Calu3 (cell line): Measurements from ENCODE around the gene CATSPER3. TPM values are rescaled to one million over a fixed set of nuclear protein-coding genes. Genes with fewer than 3 reads are reported as not detected.

Experiments used
- BruUV-seq: library from RNA; stranded (reverse); fragments of 400-500 nt; replicated peaks from 2 replicates; lab custom pipeline; 2021; lab: Mats Ljungman, UMichigan
- CTCF ChIA-PET: fragments of 300-600 bp; sonication (Branson Sonifier 250); formaldehyde crosslinking; loops from one replicate; lab custom pipeline; 2022; ENCODE audit warnings: antibody characterized with exemption; lab: Charles Lee
- DNase-seq: peaks from one replicate; pipeline ENCODE4 v3.0.0; 2022
- H3K27ac Mint-ChIP-seq: one replicate; pipeline ENCODE4 v1.8.0; 2022; ENCODE audit warnings: mixed read lengths; ENCODE audit not compliant: unreplicated experiment
- H3K27me3 Mint-ChIP-seq: one replicate; pipeline ENCODE4 v1.8.0; 2022; ENCODE audit warnings: mixed read lengths; ENCODE audit not compliant: unreplicated experiment
- H3K36me3 Mint-ChIP-seq: one replicate; pipeline ENCODE4 v1.8.0; 2022; ENCODE audit warnings: mild to moderate bottlenecking, moderate library complexity, mixed read lengths; ENCODE audit not compliant: insufficient read depth, unreplicated experiment
- H3K4me1 Mint-ChIP-seq: one replicate; pipeline ENCODE4 v1.8.0; 2022; ENCODE audit warnings: mild to moderate bottlenecking, low read depth, mixed read lengths; ENCODE audit not compliant: unreplicated experiment
- H3K4me3 Mint-ChIP-seq: one replicate; pipeline ENCODE4 v1.8.0; 2022; ENCODE audit warnings: mild to moderate bottlenecking, low read depth, moderate library complexity, mixed read lengths; ENCODE audit not compliant: unreplicated experiment
- H3K9me3 Mint-ChIP-seq: one replicate; pipeline ENCODE4 v1.8.0; 2022; ENCODE audit warnings: low read depth, mixed read lengths; ENCODE audit not compliant: unreplicated experiment
- intact Hi-C: fragments of 100-400 bp; cut with micrococcal nuclease; formaldehyde crosslinking; loops from one replicate; pipeline ENCODE4 v1.10.0; 2022; ENCODE audit not compliant: unreplicated experiment
- total RNA-seq: library from RNA; stranded (reverse); gene quantifications from 2 replicates; pipeline ENCODE4 v1.2.3, GENCODE V29; 2022
- TF ChIP-seq, protein P1 (sequence below): fragments of 200-600 bp; IDR thresholded peaks from one replicate; pipeline ENCODE4 v1.8.0; 2022; ENCODE audit warnings: antibody characterized with exemption; ENCODE audit not compliant: unreplicated experiment

The CATSPER3 gene
- total RNA-seq, 1 experiment from 2014 or later, result 1.5 TPM

DNA sequence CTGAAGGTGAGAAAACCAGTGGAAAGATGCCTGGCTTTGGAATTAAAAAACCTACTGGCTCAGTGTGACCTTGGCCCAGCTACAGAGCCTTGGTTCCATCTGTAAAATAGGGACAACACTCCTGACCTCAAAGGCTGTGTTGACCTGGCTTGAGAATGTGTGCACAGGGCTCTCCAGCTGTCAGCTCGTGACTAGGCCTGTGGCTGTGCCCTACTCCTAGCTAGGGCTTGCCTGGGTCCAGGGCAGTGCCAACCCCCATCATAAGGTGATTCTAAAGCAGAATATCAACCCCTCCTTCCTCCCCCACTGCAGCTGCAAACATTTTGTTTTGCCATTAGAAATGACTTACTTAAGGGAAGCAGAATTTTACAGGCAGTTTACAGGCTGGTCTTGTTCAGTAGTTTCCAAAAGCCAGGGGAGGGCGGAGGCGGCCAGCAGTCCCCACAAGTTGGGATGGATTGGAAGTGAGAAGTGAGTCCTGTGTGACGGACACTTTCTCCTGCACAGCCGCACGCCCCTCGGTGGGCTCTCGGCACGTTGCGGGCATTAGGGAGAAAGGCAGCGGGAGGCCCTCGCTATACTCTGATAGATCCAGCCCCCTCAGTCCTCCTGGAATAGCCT is 59.0 kb downstream of the CATSPER3 start:
- Mint-ChIP-seq H3K36me3 (peaks cover 20% of the 10 kb centered on the region), H3K27ac (no peak overlapping the region), H3K4me3 (no peak overlapping the region), H3K27me3 (peaks cover 17% of the 10 kb centered on the region), H3K9me3 (peaks cover 3% of the 10 kb centered on the region), H3K4me1 (peaks cover 14% of the 10 kb centered on the region)
- CTCF ChIA-PET, result no interaction called here
- TF ChIP-seq, protein P1, sequence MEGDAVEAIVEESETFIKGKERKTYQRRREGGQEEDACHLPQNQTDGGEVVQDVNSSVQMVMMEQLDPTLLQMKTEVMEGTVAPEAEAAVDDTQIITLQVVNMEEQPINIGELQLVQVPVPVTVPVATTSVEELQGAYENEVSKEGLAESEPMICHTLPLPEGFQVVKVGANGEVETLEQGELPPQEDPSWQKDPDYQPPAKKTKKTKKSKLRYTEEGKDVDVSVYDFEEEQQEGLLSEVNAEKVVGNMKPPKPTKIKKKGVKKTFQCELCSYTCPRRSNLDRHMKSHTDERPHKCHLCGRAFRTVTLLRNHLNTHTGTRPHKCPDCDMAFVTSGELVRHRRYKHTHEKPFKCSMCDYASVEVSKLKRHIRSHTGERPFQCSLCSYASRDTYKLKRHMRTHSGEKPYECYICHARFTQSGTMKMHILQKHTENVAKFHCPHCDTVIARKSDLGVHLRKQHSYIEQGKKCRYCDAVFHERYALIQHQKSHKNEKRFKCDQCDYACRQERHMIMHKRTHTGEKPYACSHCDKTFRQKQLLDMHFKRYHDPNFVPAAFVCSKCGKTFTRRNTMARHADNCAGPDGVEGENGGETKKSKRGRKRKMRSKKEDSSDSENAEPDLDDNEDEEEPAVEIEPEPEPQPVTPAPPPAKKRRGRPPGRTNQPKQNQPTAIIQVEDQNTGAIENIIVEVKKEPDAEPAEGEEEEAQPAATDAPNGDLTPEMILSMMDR, result no peak
- no peak for DNase-seq
- no TSS peak for BruUV-seq
- intact Hi-C loops, result no loop called here

DNA sequence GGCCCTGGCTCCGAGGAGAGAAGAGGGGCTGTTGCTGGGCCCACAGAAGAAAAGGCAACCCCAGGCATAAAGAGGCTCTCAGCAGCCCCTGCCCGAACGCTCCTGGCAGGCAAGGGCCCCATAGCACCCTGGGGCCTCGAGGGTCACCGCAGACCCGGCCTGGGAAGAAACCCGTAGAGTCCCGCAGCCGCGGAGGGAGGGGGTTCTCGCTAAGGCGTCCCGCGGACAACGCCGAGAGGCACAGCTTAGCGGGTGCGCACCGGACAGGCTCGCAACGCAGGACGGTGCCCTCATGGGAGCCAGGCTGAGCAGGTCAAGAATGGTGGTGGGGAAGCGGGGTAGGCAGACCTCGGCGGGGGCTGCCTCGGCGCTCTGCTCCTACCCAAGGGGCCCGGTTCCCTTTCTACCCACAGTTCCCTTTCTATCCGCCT is 59.6 kb downstream of the CATSPER3 start:
- H3K36me3 Mint-ChIP-seq, result peaks cover 25% of the 10 kb centered on the region
- H3K4me3 Mint-ChIP-seq, result no peak overlapping the region
- no peak for DNase-seq
- CTCF ChIA-PET, result no interaction called here
- H3K27ac Mint-ChIP-seq, result no peak overlapping the region
- BruUV-seq, result no TSS peak
- intact Hi-C loops, result no loop called here
- H3K4me1 Mint-ChIP-seq, result peaks cover 14% of the 10 kb centered on the region
- peaks cover 3% of the 10 kb centered on the region for H3K9me3 Mint-ChIP-seq
- H3K27me3 Mint-ChIP-seq, result peaks cover 22% of the 10 kb centered on the region
- TF ChIP-seq, protein P1, result no peak

DNA sequence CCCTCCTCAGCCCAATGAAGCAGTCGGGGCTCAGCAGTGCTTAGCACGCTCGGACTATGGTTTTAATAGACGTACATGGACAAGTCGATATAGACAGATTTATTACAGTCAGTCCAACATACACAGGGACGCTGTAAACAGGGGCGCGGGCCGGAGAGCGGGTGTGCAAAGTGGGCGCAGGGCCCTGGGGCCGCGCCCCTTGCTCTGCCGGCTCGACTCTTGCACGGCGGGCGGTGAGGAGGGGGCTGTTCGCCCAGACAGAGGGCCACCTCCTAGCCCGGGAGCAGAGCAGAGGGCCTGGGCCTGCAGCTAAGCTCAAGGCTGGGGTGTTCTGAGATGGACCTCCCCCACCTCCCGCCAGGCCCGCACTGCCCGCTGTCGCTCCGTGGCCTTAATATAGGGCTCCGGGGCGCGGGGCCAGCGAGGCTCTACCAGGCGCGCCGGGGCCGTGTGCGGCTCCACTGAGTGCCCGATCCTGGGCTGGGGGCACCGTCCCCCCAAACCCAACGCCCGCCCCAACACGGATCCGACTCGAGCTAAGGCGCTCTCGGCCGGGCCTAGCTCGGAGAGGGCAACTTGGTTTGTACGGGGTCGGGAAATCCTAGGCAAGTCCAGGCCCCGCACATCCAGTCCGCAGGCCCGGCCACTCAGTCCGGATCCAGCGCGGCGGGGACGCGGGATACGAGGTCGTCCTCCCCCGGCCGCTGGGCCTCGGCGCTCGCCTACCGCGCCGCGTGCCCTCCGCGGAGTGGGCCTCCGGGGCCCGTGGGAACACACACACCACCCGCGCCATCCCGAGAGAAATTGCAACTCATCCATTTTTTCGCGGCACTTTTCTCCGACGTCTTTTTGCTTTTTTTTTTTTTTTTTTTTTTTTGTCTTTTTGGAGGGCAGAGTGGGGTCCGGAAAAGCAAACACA is 60.2 kb downstream of the CATSPER3 start:
- CTCF ChIA-PET, result no interaction called here
- no TSS peak for BruUV-seq
- H3K27me3 Mint-ChIP-seq, result peaks cover 29% of the 10 kb centered on the region
- H3K9me3 Mint-ChIP-seq, result peaks cover 3% of the 10 kb centered on the region
- H3K36me3 Mint-ChIP-seq, result peaks cover 32% of the 10 kb centered on the region
- intact Hi-C loops, result no loop called here
- TF ChIP-seq, protein P1, result no peak
- H3K4me3 Mint-ChIP-seq, result no peak overlapping the region
- H3K27ac Mint-ChIP-seq, result no peak overlapping the region
- no peak for DNase-seq
- H3K4me1 Mint-ChIP-seq, result peaks cover 15% of the 10 kb centered on the region

DNA sequence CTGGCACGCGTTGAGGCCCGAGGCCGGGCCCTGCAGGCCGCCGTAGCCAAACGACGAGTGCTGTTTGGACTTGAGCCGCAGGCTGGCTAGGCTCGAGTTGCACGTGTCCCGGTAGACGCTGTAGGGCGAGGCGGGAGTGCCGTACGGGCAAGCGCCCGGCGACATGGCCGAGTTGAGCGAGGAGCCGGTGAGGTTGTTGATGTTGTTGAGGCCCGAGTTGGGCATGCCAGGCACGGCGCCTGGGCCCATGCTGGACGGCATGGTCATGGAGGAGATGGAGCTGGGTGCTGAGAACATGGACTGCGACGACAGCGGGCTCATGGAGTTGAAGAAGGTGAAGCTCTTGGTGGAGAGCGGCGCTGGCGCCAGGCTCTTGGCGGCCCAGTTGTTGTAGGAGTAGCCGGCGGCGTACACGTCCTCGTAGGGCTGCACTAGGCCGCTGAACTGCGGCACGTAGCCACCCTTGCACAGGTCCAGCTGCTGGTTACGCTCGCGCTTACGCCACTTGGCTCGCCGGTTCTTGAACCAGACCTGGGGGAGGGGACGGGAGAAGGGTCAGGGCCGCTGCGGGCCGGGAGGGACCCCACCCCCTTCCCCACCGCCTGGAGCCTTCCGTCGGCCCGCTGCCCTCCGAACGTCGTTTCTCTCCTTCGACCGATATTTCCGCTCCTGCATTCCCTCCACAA is 61.2 kb downstream of the CATSPER3 start:
- TF ChIP-seq, protein P1, result no peak
- H3K9me3 Mint-ChIP-seq, result peaks cover 3% of the 10 kb centered on the region
- peaks cover 39% of the 10 kb centered on the region for H3K36me3 Mint-ChIP-seq
- H3K27me3 Mint-ChIP-seq, result peaks cover 37% of the 10 kb centered on the region
- peaks cover 22% of the 10 kb centered on the region for H3K4me1 Mint-ChIP-seq
- no peak for DNase-seq
- intact Hi-C loops, result no loop called here
- H3K27ac Mint-ChIP-seq, result no peak overlapping the region
- BruUV-seq, result no TSS peak
- CTCF ChIA-PET, result no interaction called here
- no peak overlapping the region for H3K4me3 Mint-ChIP-seq
